Activated B cell treated with CpG ODN at 0.5 μM for 24 hours (primary cell): ENCODE measurements around the gene TRPM5. TPM values are rescaled to one million over a fixed set of nuclear protein-coding genes. Genes with fewer than 3 reads are reported as not detected.

ENCODE experiments used
- ATAC-seq: fragments of 200-7000 bp; cut with Tn5 transposase; one replicate; pipeline ENCODE4 v1.10.0; 2021; ENCODE audit warnings: low read depth, mild to moderate bottlenecking, moderate library complexity
- CTCF ChIA-PET: fragments of 350-600 bp; sonication (Branson Sonifier 250); formaldehyde crosslinking; loops from one replicate; lab custom pipeline; 2021; ENCODE audit warnings: antibody characterized with exemption; lab: Charles Lee
- POLR2A ChIA-PET: fragments of 350-600 bp; sonication (Branson Sonifier 250); formaldehyde crosslinking; loops from one replicate; lab custom pipeline; 2021; ENCODE audit warnings: antibody characterized with exemption; lab: Charles Lee
- DNase-seq: peaks from one replicate; pipeline ENCODE4 v3.0.0; 2022
- H3K27ac Mint-ChIP-seq: one replicate; pipeline ENCODE4 v1.8.0; 2020; ENCODE audit warnings: mixed read lengths
- H3K27me3 Mint-ChIP-seq: one replicate; pipeline ENCODE4 v1.8.0; 2021; ENCODE audit warnings: mixed read lengths
- H3K36me3 Mint-ChIP-seq: one replicate; pipeline ENCODE4 v1.8.0; 2021; ENCODE audit warnings: low read depth, mixed read lengths
- H3K4me1 Mint-ChIP-seq: one replicate; pipeline ENCODE4 v1.8.0; 2021; ENCODE audit warnings: mixed read lengths
- H3K4me3 Mint-ChIP-seq: one replicate; pipeline ENCODE4 v1.8.0; 2020; ENCODE audit warnings: mild to moderate bottlenecking, mixed read lengths
- H3K9me3 Mint-ChIP-seq: one replicate; pipeline ENCODE4 v1.8.0; 2020; ENCODE audit warnings: mixed read lengths
- intact Hi-C: fragments of 100-400 bp; cut with micrococcal nuclease; formaldehyde crosslinking; loops from one replicate; pipeline ENCODE4 v1.15.1; 2024
- total RNA-seq: library from RNA; stranded (reverse); gene quantifications from 2 replicates; pipeline ENCODE4 v1.2.3, GENCODE V29; 2022
- TF ChIP-seq, protein P1 (sequence below): fragments of 200-600 bp; IDR thresholded peaks from one replicate; pipeline ENCODE4 v1.8.0; 2022; ENCODE audit warnings: antibody characterized with exemption, mild to moderate bottlenecking

Gene TRPM5
- total RNA-seq, 1 donor from 2014 or later, result not detected

DNA sequence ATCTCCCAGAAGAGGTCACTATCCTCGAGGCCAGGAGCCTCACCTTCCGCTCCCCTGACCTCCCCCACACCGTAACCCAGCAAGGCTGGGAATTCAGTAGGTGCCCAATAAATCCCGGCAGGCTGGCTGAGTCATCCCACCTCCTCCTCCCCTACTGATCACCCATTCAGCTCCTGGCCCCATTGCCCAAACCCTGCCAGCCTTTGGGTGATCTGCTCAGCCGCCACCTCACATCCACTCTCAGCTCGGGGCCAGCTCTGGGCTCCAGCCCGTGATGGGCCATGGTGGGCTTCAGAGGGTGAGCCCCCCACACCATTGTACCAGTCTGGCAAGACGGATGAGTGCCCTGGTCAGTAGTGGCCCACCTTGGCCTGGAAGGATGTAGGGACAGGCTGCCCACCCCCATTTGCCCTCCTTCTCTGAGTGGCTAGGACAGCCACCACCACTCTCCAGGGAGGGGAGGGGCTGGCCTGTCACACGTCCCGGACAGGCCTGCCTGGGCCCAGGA is 8.2 kb downstream of the TRPM5 start:
- CTCF ChIA-PET, result no interaction called here

GRCh38 chr11:2435288-2436012 is 8.9 kb downstream of the TRPM5 start:
- no peak overlapping the region for H3K4me3 Mint-ChIP-seq

More for the DNA sequence above, 8.2 kb downstream of the TRPM5 start:
- Mint-ChIP-seq H3K9me3 (peaks cover 3% of the 10 kb centered on the region), H3K4me3 (no peak overlapping the region), H3K27me3 (no peaks in the 10 kb centered on the region), H3K27ac (no peak overlapping the region), H3K36me3 (no peaks in the 10 kb centered on the region), H3K4me1 (no peaks in the 10 kb centered on the region)
- DNase-seq, result peak; percentile 11
- ATAC-seq, result no peak
- TF ChIP-seq, protein P1, sequence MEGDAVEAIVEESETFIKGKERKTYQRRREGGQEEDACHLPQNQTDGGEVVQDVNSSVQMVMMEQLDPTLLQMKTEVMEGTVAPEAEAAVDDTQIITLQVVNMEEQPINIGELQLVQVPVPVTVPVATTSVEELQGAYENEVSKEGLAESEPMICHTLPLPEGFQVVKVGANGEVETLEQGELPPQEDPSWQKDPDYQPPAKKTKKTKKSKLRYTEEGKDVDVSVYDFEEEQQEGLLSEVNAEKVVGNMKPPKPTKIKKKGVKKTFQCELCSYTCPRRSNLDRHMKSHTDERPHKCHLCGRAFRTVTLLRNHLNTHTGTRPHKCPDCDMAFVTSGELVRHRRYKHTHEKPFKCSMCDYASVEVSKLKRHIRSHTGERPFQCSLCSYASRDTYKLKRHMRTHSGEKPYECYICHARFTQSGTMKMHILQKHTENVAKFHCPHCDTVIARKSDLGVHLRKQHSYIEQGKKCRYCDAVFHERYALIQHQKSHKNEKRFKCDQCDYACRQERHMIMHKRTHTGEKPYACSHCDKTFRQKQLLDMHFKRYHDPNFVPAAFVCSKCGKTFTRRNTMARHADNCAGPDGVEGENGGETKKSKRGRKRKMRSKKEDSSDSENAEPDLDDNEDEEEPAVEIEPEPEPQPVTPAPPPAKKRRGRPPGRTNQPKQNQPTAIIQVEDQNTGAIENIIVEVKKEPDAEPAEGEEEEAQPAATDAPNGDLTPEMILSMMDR, result no peak
- intact Hi-C loops, result no loop called here
- POLR2A ChIA-PET, result no interaction called here

GRCh38 chr11:2434506-2435255 is 9.6 kb downstream of the TRPM5 start:
- Mint-ChIP-seq H3K9me3 (no peaks in the 10 kb centered on the region), H3K27me3 (no peaks in the 10 kb centered on the region), H3K36me3 (no peaks in the 10 kb centered on the region), H3K4me3 (no peak overlapping the region), H3K4me1 (no peaks in the 10 kb centered on the region), H3K27ac (no peak overlapping the region)
- TF ChIP-seq, protein P1, result no peak
- ChIA-PET POLR2A (no interaction called here), CTCF (no interaction called here)
- DNase-seq (peak; percentile 4), ATAC-seq (no peak)
- intact Hi-C loops, result no loop called here

More at GRCh38 chr11:2435288-2436012, 8.9 kb downstream of the TRPM5 start:
- intact Hi-C loops, result no loop called here
- POLR2A ChIA-PET, result no interaction called here
- Mint-ChIP-seq H3K27ac (no peak overlapping the region), H3K27me3 (no peaks in the 10 kb centered on the region), H3K36me3 (no peaks in the 10 kb centered on the region), H3K9me3 (peaks cover 3% of the 10 kb centered on the region), H3K4me1 (no peaks in the 10 kb centered on the region)
- TF ChIP-seq, protein P1, result no peak
- CTCF ChIA-PET, result no interaction called here
- DNase-seq (peak; percentile 4), ATAC-seq (no peak)

DNA sequence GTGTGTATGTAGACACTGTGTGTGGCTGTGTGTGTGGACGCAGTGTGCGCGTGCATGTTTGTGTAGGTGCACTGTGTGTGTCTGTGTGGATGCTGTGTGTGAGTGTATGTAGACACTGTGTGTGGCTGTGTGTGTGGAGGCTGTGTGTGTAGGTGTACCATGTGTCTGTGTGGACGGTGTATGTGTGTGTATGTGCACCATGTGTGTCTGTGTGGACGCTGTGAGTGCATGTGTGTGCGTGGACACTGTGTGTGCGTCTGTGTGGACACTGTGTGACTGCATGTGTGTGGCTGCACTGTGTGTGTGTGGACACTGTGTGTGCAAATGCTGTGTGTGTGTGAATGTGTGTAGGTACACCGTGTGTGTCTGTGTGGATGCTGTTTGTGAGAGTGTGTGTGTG is 10.3 kb downstream of the TRPM5 start:
- H3K36me3 Mint-ChIP-seq, result no peaks in the 10 kb centered on the region

More for the DNA sequence above, 10.3 kb downstream of the TRPM5 start:
- Mint-ChIP-seq H3K27ac (no peak overlapping the region), H3K9me3 (no peaks in the 10 kb centered on the region), H3K4me3 (no peak overlapping the region), H3K27me3 (no peaks in the 10 kb centered on the region), H3K4me1 (no peaks in the 10 kb centered on the region)
- DNase-seq, result peak; percentile 3
- no peak for ATAC-seq
- intact Hi-C loops, result no loop called here
- TF ChIP-seq, protein P1, result no peak
- CTCF ChIA-PET, result no interaction called here
- POLR2A ChIA-PET, result no interaction called here
